Astrocyte of the spinal cord (primary cell): ENCODE results near the gene BCL7C.

ENCODE experiments used
- DNase-seq: peaks from one replicate; pipeline ENCODE4 v3.0.0; 2011; ENCODE audit warnings: low read depth, low spot score
- H3K4me3 ChIP-seq: 2 replicates; pipeline ENCODE4 v1.5.1; 2011; ENCODE audit warnings: low read depth, mild to moderate bottlenecking, low read length, moderate library complexity
- CTCF ChIP-seq: IDR thresholded peaks from 2 replicates; pipeline ENCODE4 v1.5.1; 2012; ENCODE audit warnings: low read depth, mild to moderate bottlenecking, low read length, inconsistent platforms
- in situ Hi-C: cut with HindIII; loops from 2 replicates; pipeline ENCODE4 v1.10.0; 2017; ENCODE audit warnings: low sequenced_read_pairs

Gene BCL7C

GRCh38 chr16:30850246-30850645, 43.6 kb downstream of the BCL7C start:
- H3K4me3 ChIP-seq, result no peak overlapping the region
- in situ Hi-C loops, result no loop called here
- TF ChIP-seq CTCF, result no peak
- DNase-seq, result no peak

- H3K4me3 ChIP-seq, result no peak overlapping the region
- no peak for DNase-seq
- no peak for TF ChIP-seq CTCF
- in situ Hi-C loops, result no loop called here
Observed at GRCh38 chr16:30846649-30847402, 47.1 kb downstream of the BCL7C start.

- H3K4me3 ChIP-seq, result no peak overlapping the region
- in situ Hi-C loops, result no loop called here
- TF ChIP-seq CTCF, result peak; percentile 84
- DNase-seq, result peak; percentile 86
Observed at GRCh38 chr16:30844671-30845449, 49.0 kb downstream of the BCL7C start.

- DNase-seq, result no peak
- TF ChIP-seq CTCF, result no peak
- in situ Hi-C loops, result no loop called here
- H3K4me3 ChIP-seq, result no peak overlapping the region
Observed at GRCh38 chr16:30844346-30844670, 49.6 kb downstream of the BCL7C start.

- no peak for DNase-seq
- in situ Hi-C loops, result no loop called here
- no peak overlapping the region for H3K4me3 ChIP-seq
- no peak for TF ChIP-seq CTCF
Observed at GRCh38 chr16:30843501-30843900, 50.4 kb downstream of the BCL7C start.

GRCh38 chr16:30842971-30843370, 50.9 kb downstream of the BCL7C start:
- no peak for DNase-seq
- no peak for TF ChIP-seq CTCF
- in situ Hi-C loops, result no loop called here
- H3K4me3 ChIP-seq, result no peak overlapping the region
